Sigmoid colon (tissue), 4 donors: ENCODE measurements around the gene TRIP13.
"Not testable (repeated sequence)": the region's sequence is repeated elsewhere in the genome, so short reads cannot be mapped to it uniquely, and the experiment has no call there.

ENCODE experiments used
- POLR2AphosphoS5 ChIP-seq, 4 donors: sonication (generic); formaldehyde crosslinking; IDR thresholded peaks; one replicate each; pipeline ENCODE4 v1.6.1; 2017; ENCODE audit warnings: antibody characterized with exemption in 4 of 4
- TF ChIP-seq, protein P1 (sequence below), 4 experiments: fragments of 450-650 bp in 3 of 4; fragments of 200-600 bp in 1 of 4; IDR thresholded peaks; one replicate each; pipeline ENCODE4 v1.5.1; 2016 to 2019; ENCODE audit warnings: antibody characterized with exemption in 4 of 4, mild to moderate bottlenecking in 3 of 4, moderate library complexity in 2 of 4

DNA sequence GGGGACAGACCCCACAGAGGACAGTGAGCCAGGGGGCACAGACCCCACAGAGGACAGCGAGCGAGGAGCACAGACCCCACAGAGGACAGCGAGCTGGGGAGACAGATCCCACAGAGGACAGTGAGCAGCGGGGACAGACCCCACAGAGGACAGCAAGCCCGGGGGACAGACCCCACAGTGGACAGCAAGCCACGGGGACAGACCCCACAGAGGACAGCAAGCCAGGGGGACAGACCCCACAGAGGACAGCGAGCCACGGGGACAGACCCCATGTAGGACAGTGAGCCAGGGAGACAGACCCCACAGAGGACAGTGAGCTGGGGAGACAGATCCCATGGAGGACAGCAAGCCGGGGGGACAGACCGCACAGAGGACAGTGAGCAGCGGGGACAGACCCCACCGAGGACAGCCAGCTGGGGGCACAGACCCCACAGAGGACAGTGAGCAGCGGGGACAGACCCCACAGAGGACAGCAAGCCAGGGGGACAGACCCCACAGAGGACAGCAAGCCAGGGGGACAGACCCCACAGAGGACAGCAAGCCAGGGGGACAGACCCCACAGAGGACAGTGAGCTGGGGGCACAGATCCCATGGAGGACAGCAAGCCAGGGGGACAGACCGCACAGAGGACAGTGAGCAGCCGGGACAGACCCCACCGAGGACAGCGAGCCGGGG lies 39.1 kb upstream of the TRIP13 start:
- TF ChIP-seq, protein P1, sequence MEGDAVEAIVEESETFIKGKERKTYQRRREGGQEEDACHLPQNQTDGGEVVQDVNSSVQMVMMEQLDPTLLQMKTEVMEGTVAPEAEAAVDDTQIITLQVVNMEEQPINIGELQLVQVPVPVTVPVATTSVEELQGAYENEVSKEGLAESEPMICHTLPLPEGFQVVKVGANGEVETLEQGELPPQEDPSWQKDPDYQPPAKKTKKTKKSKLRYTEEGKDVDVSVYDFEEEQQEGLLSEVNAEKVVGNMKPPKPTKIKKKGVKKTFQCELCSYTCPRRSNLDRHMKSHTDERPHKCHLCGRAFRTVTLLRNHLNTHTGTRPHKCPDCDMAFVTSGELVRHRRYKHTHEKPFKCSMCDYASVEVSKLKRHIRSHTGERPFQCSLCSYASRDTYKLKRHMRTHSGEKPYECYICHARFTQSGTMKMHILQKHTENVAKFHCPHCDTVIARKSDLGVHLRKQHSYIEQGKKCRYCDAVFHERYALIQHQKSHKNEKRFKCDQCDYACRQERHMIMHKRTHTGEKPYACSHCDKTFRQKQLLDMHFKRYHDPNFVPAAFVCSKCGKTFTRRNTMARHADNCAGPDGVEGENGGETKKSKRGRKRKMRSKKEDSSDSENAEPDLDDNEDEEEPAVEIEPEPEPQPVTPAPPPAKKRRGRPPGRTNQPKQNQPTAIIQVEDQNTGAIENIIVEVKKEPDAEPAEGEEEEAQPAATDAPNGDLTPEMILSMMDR (IDR thresholded peaks at IDR 0.05) = not testable (repeated sequence)
- not testable (repeated sequence) for TF ChIP-seq POLR2AphosphoS5 (IDR thresholded peaks at IDR 0.05)
